ENCODE data around the gene TMEM218.
A peak's percentile ranks its signal among the peaks of the same experiment; 100 is the strongest.
"Not testable (repeated sequence)": the region's sequence is repeated elsewhere in the genome, so short reads cannot be mapped to it uniquely, and the experiment has no call there.

TMEM218 gene

DNA sequence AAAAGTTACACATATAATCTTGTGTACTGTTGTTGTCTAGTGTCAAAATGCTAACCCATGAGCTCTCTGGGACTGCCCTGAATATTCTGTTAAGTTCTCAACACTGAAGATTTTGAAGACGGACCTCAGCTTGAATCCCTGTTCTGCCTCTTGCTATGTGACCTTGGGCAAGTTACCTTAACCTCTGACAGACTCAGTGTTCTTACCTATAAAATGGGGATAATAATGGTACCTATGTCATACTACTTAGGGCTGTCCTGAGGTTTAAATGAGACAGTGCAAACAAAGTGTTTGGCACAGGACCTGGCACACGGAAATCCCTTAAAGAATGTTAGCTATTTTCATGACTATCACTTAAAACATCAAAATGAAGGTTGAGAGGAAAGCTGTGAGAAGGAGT, 11.3 kb downstream of the TMEM218 start:
- TF ChIP-seq, protein P1, sequence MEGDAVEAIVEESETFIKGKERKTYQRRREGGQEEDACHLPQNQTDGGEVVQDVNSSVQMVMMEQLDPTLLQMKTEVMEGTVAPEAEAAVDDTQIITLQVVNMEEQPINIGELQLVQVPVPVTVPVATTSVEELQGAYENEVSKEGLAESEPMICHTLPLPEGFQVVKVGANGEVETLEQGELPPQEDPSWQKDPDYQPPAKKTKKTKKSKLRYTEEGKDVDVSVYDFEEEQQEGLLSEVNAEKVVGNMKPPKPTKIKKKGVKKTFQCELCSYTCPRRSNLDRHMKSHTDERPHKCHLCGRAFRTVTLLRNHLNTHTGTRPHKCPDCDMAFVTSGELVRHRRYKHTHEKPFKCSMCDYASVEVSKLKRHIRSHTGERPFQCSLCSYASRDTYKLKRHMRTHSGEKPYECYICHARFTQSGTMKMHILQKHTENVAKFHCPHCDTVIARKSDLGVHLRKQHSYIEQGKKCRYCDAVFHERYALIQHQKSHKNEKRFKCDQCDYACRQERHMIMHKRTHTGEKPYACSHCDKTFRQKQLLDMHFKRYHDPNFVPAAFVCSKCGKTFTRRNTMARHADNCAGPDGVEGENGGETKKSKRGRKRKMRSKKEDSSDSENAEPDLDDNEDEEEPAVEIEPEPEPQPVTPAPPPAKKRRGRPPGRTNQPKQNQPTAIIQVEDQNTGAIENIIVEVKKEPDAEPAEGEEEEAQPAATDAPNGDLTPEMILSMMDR (conservative IDR thresholded peaks at IDR 0.05): no peak
- H3K27ac ChIP-seq: no peak overlapping the region

GRCh38 chr11:125094731-125095130, 16.7 kb downstream of the TMEM218 start:
- TF ChIP-seq, protein P1 (conservative IDR thresholded peaks at IDR 0.05): no peak
- no peak overlapping the region for H3K27ac ChIP-seq

DNA sequence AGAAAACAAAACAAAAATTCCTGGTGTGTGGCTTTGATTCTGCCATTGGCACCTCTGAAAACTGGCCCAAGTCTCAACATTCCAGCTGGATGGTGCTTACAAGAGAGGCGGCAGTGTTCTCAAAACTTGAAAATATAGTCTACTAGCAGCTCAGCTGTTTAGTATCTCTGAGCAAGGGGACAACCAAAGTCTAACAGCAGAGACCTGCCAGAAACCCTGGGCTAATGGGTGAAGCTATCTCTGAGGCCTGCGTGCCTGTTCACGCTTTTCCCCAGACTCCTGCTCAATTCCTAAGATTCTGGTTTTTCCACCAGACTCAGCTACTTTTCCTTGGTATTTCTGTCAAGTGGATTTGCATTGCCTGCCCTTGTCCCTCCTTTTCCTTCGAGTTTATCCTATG, 17.9 kb downstream of the TMEM218 start:
- TF ChIP-seq, protein P1 (conservative IDR thresholded peaks at IDR 0.05): no peak
- H3K27ac ChIP-seq: no peak overlapping the region

DNA sequence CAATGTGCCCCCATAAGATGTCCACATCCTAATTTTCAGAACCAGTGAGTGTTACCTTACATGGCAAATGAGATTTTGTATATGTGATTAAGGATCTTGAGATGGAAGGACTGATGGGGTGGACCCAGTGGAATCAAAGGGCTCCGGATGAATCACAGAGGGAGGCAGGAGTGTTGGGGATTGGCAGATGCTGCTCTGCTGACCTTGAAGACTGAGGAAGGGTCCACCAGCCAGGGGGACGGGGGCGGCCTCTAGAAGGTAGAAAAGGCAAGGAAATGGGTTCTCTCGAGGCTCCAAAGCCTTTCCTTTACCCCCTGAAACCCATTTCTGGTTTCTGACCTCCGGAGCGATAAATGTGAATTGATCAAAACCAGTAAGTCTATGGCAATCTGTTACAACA, 18.8 kb downstream of the TMEM218 start:
- no peak overlapping the region for H3K27ac ChIP-seq
- TF ChIP-seq, protein P1 (conservative IDR thresholded peaks at IDR 0.05): no peak

DNA sequence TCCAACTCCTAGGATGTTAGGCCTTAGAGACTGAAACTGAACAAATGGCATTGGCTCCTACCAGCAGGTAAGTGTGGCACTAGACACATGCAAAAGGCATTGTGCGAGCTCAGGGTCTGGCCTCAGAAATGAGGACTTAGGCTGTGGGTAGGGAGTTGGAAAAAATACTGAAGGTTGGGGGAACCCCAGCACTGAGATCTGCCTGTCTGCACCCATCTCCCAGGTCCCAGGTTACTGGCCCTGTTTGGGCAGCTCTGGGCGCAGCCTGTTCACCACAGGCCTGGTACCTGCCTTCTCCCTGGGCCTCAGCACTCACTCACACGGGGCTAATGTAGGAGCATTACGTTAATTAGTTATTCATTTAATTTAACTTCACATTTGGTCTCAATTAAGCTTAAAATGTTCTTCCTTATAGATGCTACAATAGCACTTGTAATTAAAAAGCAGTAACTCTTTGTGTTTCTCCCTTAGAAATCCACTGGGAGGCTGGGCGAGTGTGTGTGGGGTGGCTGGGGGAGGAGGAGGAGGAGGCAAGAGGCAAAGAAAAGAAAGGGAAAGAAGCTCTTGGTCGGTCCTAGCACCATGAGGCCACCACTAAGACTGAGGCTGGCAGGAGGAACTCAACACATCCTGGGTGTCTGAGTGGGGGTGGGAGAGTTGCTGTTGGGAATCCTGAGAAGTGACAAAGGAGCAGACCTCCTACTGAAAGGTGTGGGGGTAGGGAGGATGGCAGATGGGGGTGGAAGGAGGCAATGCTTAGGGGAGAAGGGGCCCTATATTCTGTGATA, 19.4 kb downstream of the TMEM218 start:
- H3K27ac ChIP-seq: no peak overlapping the region
- TF ChIP-seq, protein P1 (conservative IDR thresholded peaks at IDR 0.05): no peak

DNA sequence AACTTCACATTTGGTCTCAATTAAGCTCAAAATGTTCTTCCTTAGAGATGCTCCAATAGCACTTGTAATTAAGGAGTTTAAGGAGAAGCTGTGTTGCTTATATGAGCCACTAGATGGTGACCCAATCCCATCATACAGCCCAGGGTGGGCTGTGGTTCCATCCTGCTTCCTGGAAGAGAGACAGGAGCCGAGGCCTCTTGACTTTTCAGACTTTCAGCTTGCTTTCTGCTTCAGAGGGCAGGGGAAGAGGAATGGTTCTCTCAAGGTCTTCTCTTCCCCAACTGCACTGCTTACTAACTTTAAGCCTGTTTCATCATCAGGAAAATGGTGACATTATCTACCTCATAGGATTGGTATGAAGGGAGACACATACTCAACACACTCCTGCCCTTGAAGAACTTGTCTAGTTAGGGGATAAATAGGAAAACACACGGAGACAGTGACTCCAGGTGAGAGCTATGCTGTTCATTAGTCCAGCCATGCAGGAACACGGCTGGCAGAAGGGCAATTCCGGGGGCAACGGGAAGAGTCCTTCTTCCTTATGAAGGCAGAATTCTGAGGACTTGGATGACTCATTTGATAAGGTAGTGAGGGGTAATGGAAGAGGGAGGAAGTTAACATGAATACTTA, 20.1 kb downstream of the TMEM218 start:
- H3K27ac ChIP-seq: no peak overlapping the region
- TF ChIP-seq, protein P1 (conservative IDR thresholded peaks at IDR 0.05): peak; percentile 91

DNA sequence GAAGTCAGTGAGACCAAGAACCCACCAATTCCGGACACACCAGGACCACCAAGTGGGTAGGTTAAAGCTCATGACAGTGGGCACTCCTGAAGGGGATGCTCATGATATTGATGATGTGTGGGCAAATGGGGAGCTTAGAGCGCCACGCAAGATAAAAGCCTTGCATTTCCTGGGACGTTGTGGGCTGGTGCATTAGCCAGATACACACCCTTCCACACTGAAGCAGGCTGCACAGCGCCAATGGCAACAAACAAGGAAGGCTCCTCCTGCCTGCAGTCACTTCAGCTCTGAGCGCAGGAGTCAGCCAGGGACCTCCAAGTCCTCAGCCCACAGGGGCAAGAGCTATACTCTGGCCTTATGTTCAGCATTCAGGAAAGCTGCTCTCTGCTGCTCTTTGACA, 20.6 kb downstream of the TMEM218 start:
- H3K27ac ChIP-seq: no peak overlapping the region
- TF ChIP-seq, protein P1 (conservative IDR thresholded peaks at IDR 0.05): no peak

- H3K27ac ChIP-seq: not testable (repeated sequence)
Measured at GRCh38 chr11:125090151-125090550, 21.3 kb downstream of the TMEM218 start.

GRCh38 chr11:125089481-125089880, 21.9 kb downstream of the TMEM218 start:
- not testable (repeated sequence) for H3K27ac ChIP-seq
